GM21423 (cell line): Measurements from ENCODE around the gene LAD1.

Source experiments
- ATAC-seq: cut with Tn5 transposase; IDR thresholded peaks from one replicate; pipeline ENCODE4 v1.9.1; 2021; ENCODE audit warnings: mild to moderate bottlenecking, moderate library complexity; ENCODE audit not compliant: unreplicated experiment

Gene LAD1

GRCh38 chr1:201351617-201352016, 47.5 kb downstream of the LAD1 start:
- no peak for ATAC-seq

DNA sequence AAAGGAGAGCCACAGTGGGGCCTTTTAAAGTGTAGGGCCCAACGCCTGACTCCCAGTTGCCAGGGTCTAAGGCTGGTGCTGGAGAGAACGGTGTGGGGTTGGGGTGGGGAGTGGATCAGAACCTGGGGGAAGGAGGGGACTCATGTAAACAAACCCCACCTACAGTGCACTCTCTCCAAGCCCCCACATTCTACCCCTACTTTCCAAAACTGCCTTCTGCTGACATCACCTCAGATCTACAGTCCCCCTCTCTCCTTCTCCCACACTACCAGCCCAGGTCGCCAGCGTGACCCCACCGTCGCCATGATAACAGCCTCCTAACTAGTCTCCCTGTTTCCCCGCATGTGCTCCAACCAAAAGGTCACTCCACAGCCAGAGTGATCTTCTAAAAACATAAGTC, 48.2 kb downstream of the LAD1 start:
- no peak for ATAC-seq

GRCh38 chr1:201350361-201350725, 48.8 kb downstream of the LAD1 start:
- ATAC-seq, result no peak

DNA sequence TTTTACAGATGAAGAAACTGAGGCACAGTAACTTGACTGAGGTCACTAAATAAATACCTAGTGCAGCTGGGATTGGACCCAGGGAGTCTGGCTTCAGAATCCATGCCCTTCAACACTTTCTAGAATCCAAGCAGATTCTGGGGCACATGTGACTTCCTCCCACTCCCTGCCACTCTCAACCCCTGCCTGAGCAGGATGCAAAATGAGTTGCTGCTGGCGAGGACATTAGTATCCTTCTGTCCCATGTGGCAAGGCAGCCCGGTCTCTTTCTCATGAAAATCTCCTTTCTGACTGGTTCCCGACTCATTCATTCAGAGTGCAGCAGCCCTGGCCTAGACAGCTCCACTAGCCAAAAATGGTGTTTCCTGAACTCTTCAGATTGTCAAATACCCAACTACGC, 50.0 kb downstream of the LAD1 start:
- no peak for ATAC-seq

- no peak for ATAC-seq
Observed at GRCh38 chr1:201348211-201348566, 50.9 kb downstream of the LAD1 start.

GRCh38 chr1:201347498-201348210, 51.5 kb downstream of the LAD1 start:
- ATAC-seq, result no peak

- no peak for ATAC-seq
Observed at GRCh38 chr1:201346987-201347386, 52.1 kb downstream of the LAD1 start.

- ATAC-seq, result no peak
Observed at GRCh38 chr1:201346337-201346939, 52.7 kb downstream of the LAD1 start.

GRCh38 chr1:201345081-201345355, 54.1 kb downstream of the LAD1 start:
- ATAC-seq, result no peak

GRCh38 chr1:201344206-201345080, 54.7 kb downstream of the LAD1 start:
- no peak for ATAC-seq

- ATAC-seq, result no peak
Observed at GRCh38 chr1:201341377-201341776, 57.7 kb downstream of the LAD1 start.

- no peak for ATAC-seq
Observed at GRCh38 chr1:201336711-201337450, 62.2 kb downstream of the LAD1 start.

DNA sequence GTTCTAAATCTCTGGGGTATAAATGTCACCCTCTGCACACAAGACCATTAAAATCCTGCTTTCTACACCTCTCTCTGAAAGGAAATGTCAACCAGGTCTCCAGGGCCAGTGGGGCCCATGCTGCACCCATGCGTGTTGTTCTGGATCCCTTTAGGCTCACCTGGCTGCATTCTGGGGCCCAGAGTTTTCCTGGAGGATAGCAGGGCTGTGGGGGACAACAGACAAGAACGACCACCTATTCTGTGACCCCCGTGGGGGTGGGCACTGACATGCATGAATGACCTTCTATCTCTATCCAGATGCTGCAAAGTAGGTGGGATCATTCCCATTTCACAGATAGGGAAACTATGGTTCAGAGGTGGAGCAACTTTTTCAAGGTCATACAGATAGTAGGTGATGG, 63.2 kb downstream of the LAD1 start:
- no peak for ATAC-seq

GRCh38 chr1:201335174-201335870, 63.8 kb downstream of the LAD1 start:
- ATAC-seq, result no peak

DNA sequence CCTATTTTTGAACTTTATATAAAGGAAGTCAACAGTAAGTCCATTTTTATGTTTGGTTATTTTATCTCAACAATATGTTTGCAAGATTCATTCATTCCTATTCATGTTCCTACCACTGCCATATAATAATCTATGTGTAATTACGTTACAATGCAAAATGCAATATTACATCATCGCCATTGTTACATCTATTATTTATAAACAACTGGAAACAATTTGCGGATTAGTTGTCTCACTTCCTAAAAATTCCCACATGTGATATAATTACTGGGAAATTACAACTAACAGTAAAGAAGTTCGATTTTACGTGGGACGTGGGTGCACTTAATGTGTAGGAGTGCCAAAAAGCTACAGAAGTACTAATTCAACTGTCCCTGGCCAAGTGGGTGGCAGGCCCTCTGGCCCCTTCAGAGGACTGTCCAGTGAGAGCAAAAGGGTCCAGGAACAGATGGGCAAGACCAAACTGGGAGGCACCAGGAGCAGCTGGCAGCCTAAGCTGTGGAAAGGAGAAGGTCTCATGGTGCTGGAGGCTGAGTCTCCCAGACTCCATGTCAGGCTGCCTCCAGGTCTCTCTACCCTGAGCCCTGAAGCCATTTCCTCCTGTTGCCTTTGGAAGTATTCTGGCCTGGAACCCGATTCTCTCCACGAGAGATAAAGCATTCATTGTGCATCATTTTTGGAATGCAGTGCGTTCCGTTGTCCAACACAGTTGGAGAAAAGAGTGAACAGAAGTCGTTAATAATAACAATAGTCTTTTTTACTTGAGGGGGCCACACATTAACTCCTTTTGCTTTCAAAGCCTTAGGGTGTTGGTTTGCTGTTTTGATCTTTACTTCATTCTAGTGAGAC, 64.6 kb downstream of the LAD1 start:
- no peak for ATAC-seq

DNA sequence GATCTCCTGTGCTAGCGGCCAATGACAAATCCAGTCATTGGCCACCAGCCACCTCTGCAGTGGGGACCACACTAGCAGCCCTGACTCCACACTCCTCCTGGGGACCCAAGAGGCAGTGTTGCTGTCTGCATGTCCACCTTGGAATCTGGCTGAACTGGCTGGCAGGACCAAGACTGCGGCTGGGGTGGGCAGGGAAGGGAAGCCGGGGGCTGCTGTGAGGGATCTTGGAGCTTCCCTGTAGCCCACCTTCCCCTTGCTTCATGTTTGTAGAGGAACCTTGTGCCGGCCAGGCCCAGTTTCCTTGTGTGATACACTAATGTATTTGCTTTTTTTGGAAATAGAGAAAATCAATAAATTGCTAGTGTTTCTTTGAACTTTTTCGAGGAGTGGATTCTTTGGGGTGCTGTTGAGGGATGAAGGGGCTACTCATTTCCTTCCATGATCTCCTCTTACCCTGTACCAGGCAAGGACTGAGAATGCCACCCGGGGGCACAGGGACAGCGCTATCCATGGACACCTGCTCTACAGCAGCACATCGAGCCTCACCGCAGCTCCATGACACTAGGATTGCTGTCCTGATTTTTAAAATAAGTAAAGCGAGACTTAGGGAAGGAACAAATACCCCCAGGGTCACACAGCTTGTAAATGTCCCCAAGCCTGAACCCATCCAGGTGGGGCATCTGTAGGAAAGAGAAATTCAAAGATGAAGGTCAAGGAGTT, 66.3 kb downstream of the LAD1 start:
- ATAC-seq, result no peak

DNA sequence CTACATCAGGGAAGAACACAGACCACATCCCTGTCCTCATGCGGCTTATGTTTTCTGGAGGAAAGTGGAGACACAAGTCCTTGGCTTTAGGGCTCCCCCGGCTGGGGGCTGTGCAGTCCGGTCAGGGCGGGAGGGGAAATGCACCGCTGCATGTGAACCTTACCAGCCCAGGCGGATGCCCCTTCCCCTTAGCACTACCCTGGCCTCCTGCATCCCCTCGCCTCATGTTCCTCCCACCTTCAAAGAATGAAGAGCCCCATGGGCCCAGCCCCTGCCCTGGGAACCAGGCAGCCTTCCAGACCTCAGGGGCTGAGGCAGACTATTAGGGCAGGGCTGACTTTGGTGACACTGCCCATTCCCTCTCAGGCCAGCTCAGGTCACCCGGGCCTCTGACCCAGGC, 67.1 kb downstream of the LAD1 start:
- no peak for ATAC-seq

- no peak for ATAC-seq
Observed at GRCh38 chr1:201331166-201331565, 68.0 kb downstream of the LAD1 start.
